Measurements from ENCODE around the gene RUNX2. TPM values are rescaled to one million over a fixed set of nuclear protein-coding genes. Genes with fewer than 3 reads are reported as not detected.
A peak's percentile ranks its signal among the peaks of the same experiment; 100 is the strongest.

RUNX2 gene
- total RNA-seq, 1 experiment from 2014 or later, result 6.8 TPM

GRCh38 chr6:45643126-45643525 lies 315.0 kb downstream of the RUNX2 start:
- DNase-seq (ENCODE audit: low spot score), result no peak

GRCh38 chr6:45644720-45645119 lies 316.6 kb downstream of the RUNX2 start:
- DNase-seq (ENCODE audit: low spot score), result no peak

GRCh38 chr6:45645302-45645701 lies 317.2 kb downstream of the RUNX2 start:
- no peak for DNase-seq (ENCODE audit: low spot score)

- DNase-seq (ENCODE audit: low spot score), result no peak
Measured at GRCh38 chr6:45647341-45648261, 319.5 kb downstream of the RUNX2 start.

GRCh38 chr6:45648262-45648620 lies 320.1 kb downstream of the RUNX2 start:
- DNase-seq (ENCODE audit: low spot score), result no peak

GRCh38 chr6:45650524-45651135 lies 322.5 kb downstream of the RUNX2 start:
- DNase-seq (ENCODE audit: low spot score), result no peak

- DNase-seq (ENCODE audit: low spot score), result no peak
Measured at GRCh38 chr6:45651301-45651700, 323.2 kb downstream of the RUNX2 start.

- DNase-seq (ENCODE audit: low spot score), result no peak
Measured at GRCh38 chr6:45652416-45652815, 324.3 kb downstream of the RUNX2 start.

GRCh38 chr6:45653117-45653883 lies 325.2 kb downstream of the RUNX2 start:
- DNase-seq (ENCODE audit: low spot score), result no peak

GRCh38 chr6:45654673-45655072 lies 326.5 kb downstream of the RUNX2 start:
- no peak for DNase-seq (ENCODE audit: low spot score)

GRCh38 chr6:45655745-45656476 lies 327.8 kb downstream of the RUNX2 start:
- DNase-seq (ENCODE audit: low spot score), result peak; percentile 63

- no peak for DNase-seq (ENCODE audit: low spot score)
Measured at GRCh38 chr6:45657226-45657625, 329.1 kb downstream of the RUNX2 start.

GRCh38 chr6:45658400-45658799 lies 330.3 kb downstream of the RUNX2 start:
- DNase-seq (ENCODE audit: low spot score), result no peak

- DNase-seq (ENCODE audit: low spot score), result no peak
Measured at GRCh38 chr6:45658958-45659357, 330.8 kb downstream of the RUNX2 start.

GRCh38 chr6:45661661-45662060 lies 333.5 kb downstream of the RUNX2 start:
- DNase-seq (ENCODE audit: low spot score), result peak; percentile 11

GRCh38 chr6:45663251-45664221 lies 335.4 kb downstream of the RUNX2 start:
- DNase-seq (ENCODE audit: low spot score), result no peak

GRCh38 chr6:45664707-45665106 lies 336.6 kb downstream of the RUNX2 start:
- DNase-seq (ENCODE audit: low spot score), result no peak

GRCh38 chr6:45665859-45666258 lies 337.7 kb downstream of the RUNX2 start:
- no peak for DNase-seq (ENCODE audit: low spot score)

- DNase-seq (ENCODE audit: low spot score), result no peak
Measured at GRCh38 chr6:45666846-45667245, 338.7 kb downstream of the RUNX2 start.

GRCh38 chr6:45667300-45667699 lies 339.2 kb downstream of the RUNX2 start:
- no peak for DNase-seq (ENCODE audit: low spot score)

Data from HT-29 (cell line).